HFFc6 (cell line): ENCODE data around the gene COQ5. TPM values are rescaled to one million over a fixed set of nuclear protein-coding genes. Genes with fewer than 3 reads are reported as not detected.
A peak's percentile ranks its signal among the peaks of the same experiment; 100 is the strongest.

Source experiments
- DNase-seq: peaks from one replicate; pipeline ENCODE4 v3.0.0-alpha.2; 2018
- H3K27ac Mint-ChIP-seq: 2 replicates; pipeline ENCODE4 v1.8.0; 2020; ENCODE audit warnings: mild to moderate bottlenecking, mixed read lengths
- H3K27me3 Mint-ChIP-seq: 2 replicates; pipeline ENCODE4 v1.8.0; 2021; ENCODE audit warnings: mild to moderate bottlenecking, moderate library complexity, mixed read lengths; ENCODE audit not compliant: insufficient read depth
- H3K36me3 Mint-ChIP-seq: 2 replicates; pipeline ENCODE4 v1.8.0; 2021; ENCODE audit warnings: low read depth, mixed read lengths
- H3K4me1 Mint-ChIP-seq: 2 replicates; pipeline ENCODE4 v1.8.0; 2020; ENCODE audit warnings: low read depth, mixed read lengths
- H3K4me3 Mint-ChIP-seq: 2 replicates; pipeline ENCODE4 v1.8.0; 2020; ENCODE audit warnings: mild to moderate bottlenecking, moderate library complexity, mixed read lengths
- H3K9me3 Mint-ChIP-seq: 2 replicates; pipeline ENCODE4 v1.8.0; 2020; ENCODE audit warnings: mild to moderate bottlenecking, mixed read lengths
- CTCF ChIP-seq: fragments of 200-600 bp; sonication (generic); IDR thresholded peaks from 2 replicates; pipeline ENCODE4 v1.5.0; 2021; ENCODE audit warnings: antibody characterized with exemption, mild to moderate bottlenecking
- long read RNA-seq: library from polyadenylated mRNA; unstranded; transcript quantifications from one replicate; pipeline ENCODE4 v2.0.0, GENCODE V29; 2019
- total RNA-seq, 6 experiments: library from RNA; stranded (reverse); fragmentation: NEBNext Ultra II Directional; extraction: Animal tissue kit (Norgen Biotek cat#: 25700); gene quantifications; 2 replicates in 1 of 6; 3 replicates in 5 of 6; pipeline ENCODE4 v1.2.3, GENCODE V29; 2021

Gene COQ5
- total RNA-seq, result 10 to 100 TPM; 26.0 to 30.7 (median 27.4) TPM
- long read RNA-seq, transcript COQ5-201 (7 exons, 1,535 nt), result major isoform, 49 of 56 reads
- long read RNA-seq, partial matches to known transcripts, result 2 of 56 reads
- long read RNA-seq, other reads (novel, unspliced or antisense), result 5 of 56 reads

- no peak for TF ChIP-seq CTCF
- DNase-seq, result peak; percentile 79
- H3K27ac Mint-ChIP-seq, result peak within 1 kb of the TSS; percentile 96
- peaks cover 19% of the 10 kb centered on the region for H3K4me1 Mint-ChIP-seq
- no peaks in the 10 kb centered on the region for H3K9me3 Mint-ChIP-seq
- peak within 1 kb of the TSS; percentile 96 for H3K4me3 Mint-ChIP-seq
- H3K36me3 Mint-ChIP-seq, result peaks cover 9% of the 10 kb centered on the region; the same call in 1 of the 2 replicates
- peaks cover 2% of the 10 kb centered on the region for H3K27me3 Mint-ChIP-seq
Measured at GRCh38 chr12:120528861-120529525, at the start of gene COQ5. Gene COQ5, minus strand, starts transcription at chr12:120529158. Its CDS starts 17 bp downstream, at chr12:120529141.

- no peaks in the 10 kb centered on the region for H3K9me3 Mint-ChIP-seq
- H3K27ac Mint-ChIP-seq, result peak overlapping the region; percentile 24
- H3K36me3 Mint-ChIP-seq, result peaks cover 45% of the 10 kb centered on the region
- no peak for TF ChIP-seq CTCF
- no peak for DNase-seq
- peaks cover 15% of the 10 kb centered on the region for H3K4me1 Mint-ChIP-seq
- no peak overlapping the region for H3K4me3 Mint-ChIP-seq
- no peaks in the 10 kb centered on the region; the same call in 1 of the 2 replicates for H3K27me3 Mint-ChIP-seq
Measured at GRCh38 chr12:120574106-120574505, 45.1 kb upstream of the COQ5 start.

- DNase-seq, result no peak
- Mint-ChIP-seq H3K36me3 (peaks cover 45% of the 10 kb centered on the region), H3K27me3 (no peaks in the 10 kb centered on the region; the same call in 1 of the 2 replicates), H3K4me3 (no peak overlapping the region), H3K9me3 (no peaks in the 10 kb centered on the region), H3K4me1 (peaks cover 15% of the 10 kb centered on the region), H3K27ac (peak overlapping the region; percentile 24)
- TF ChIP-seq CTCF, result no peak
Measured at GRCh38 chr12:120573560-120573959, 44.6 kb upstream of the COQ5 start.

GRCh38 chr12:120571299-120571698, 42.3 kb upstream of the COQ5 start:
- no peaks in the 10 kb centered on the region for H3K9me3 Mint-ChIP-seq
- DNase-seq, result peak; percentile 15
- no peaks in the 10 kb centered on the region for H3K27me3 Mint-ChIP-seq
- H3K4me3 Mint-ChIP-seq, result no peak overlapping the region
- no peak for TF ChIP-seq CTCF
- H3K27ac Mint-ChIP-seq, result peak overlapping the region; percentile 54
- peaks cover 46% of the 10 kb centered on the region for H3K36me3 Mint-ChIP-seq
- H3K4me1 Mint-ChIP-seq, result peaks cover 15% of the 10 kb centered on the region

- Mint-ChIP-seq H3K27me3 (peaks cover 2% of the 10 kb centered on the region; the same call in 1 of the 2 replicates), H3K36me3 (peaks cover 26% of the 10 kb centered on the region), H3K4me3 (no peak overlapping the region)
Measured at GRCh38 chr12:120563495-120563894, 34.5 kb upstream of the COQ5 start.

More at GRCh38 chr12:120563495-120563894, 34.5 kb upstream of the COQ5 start:
- H3K4me1 Mint-ChIP-seq, result no peaks in the 10 kb centered on the region
- no peaks in the 10 kb centered on the region for H3K9me3 Mint-ChIP-seq
- DNase-seq, result no peak
- no peak overlapping the region for H3K27ac Mint-ChIP-seq
- no peak for TF ChIP-seq CTCF
